Measurements from ENCODE around the gene SYTL1. TPM values are rescaled to one million over a fixed set of nuclear protein-coding genes. Genes with fewer than 3 reads are reported as not detected.

SYTL1 gene
- total RNA-seq, 4 donors from 2014 or later = 5.2 to 9.2 (median 6.9) TPM

- H3K27me3 ChIP-seq = no peaks in the 10 kb centered on the region
- no peaks in the 10 kb centered on the region for H3K9me3 ChIP-seq
- TF ChIP-seq POLR2A (IDR thresholded peaks at IDR 0.05) (no peak), EP300 (IDR thresholded peaks at IDR 0.05; ENCODE audit: low read depth) (no peak), CTCF (IDR thresholded peaks at IDR 0.05) (no peak), POLR2AphosphoS5 (IDR thresholded peaks at IDR 0.05) (no peak)
- peaks cover 16 to 38% (median 34%) of the 10 kb centered on the region in 4 donors for H3K4me1 ChIP-seq
- intact Hi-C loops (cut with DNase I; ENCODE audit: low total_unique reads) = no loop called here
- no peak overlapping the region for H3K4me3 ChIP-seq
- 89% methylated on average over 19 of the region's 21 CpGs; no CpG with 5 or more reads in 1 of the 2 donors for WGBS, 2 donors (ENCODE audit: low coverage in 1 of 2)
- DNase-seq = no peak
- in situ Hi-C loops (cut with MboI; ENCODE audit: low pct_ligation_motif_present in 1 of 4, low pct_unique_long_range_greater_than_20kb in 1 of 4, low sequenced_read_pairs in 3 of 4) = no loop called here
- no peak overlapping the region for H3K27ac ChIP-seq
- H3K36me3 ChIP-seq = no peaks in the 10 kb centered on the region
These were observed 19.2 kb downstream of the SYTL1 start for GRCh38 chr1:27361044-27361402.

- intact Hi-C loops (cut with DNase I; ENCODE audit: low total_unique reads) = no loop called here
- in situ Hi-C loops (cut with MboI; ENCODE audit: low pct_ligation_motif_present in 1 of 4, low pct_unique_long_range_greater_than_20kb in 1 of 4, low sequenced_read_pairs in 3 of 4) = no loop called here
- DNase-seq = no peak
- no peak for TF ChIP-seq POLR2AphosphoS5 (IDR thresholded peaks at IDR 0.05)
- Histone ChIP-seq H3K4me3 (no peak overlapping the region), H3K4me1 (peaks cover 16 to 34% (median 31%) of the 10 kb centered on the region in 4 donors), H3K9me3 (no peaks in the 10 kb centered on the region), H3K27me3 (no peaks in the 10 kb centered on the region), H3K27ac (no peak overlapping the region), H3K36me3 (no peaks in the 10 kb centered on the region)
- 100% methylated on average over 6 of the region's 8 CpGs; no CpG with 5 or more reads in 1 of the 2 donors for WGBS, 2 donors (ENCODE audit: low coverage in 1 of 2)
These were observed 19.7 kb downstream of the SYTL1 start for GRCh38 chr1:27361553-27361952.

GRCh38 chr1:27363766-27364695, 22.2 kb downstream of the SYTL1 start:
- TF ChIP-seq POLR2A (IDR thresholded peaks at IDR 0.05) (no peak), POLR2AphosphoS5 (IDR thresholded peaks at IDR 0.05) (no peak), EP300 (IDR thresholded peaks at IDR 0.05; ENCODE audit: low read depth) (no peak), CTCF (IDR thresholded peaks at IDR 0.05) (no peak)
- Histone ChIP-seq H3K27ac (peak overlapping the region in 2 of 4 donors; percentile 94 to 98), H3K4me1 (peaks cover 16 to 37% (median 25%) of the 10 kb centered on the region in 4 donors), H3K4me3 (no peak overlapping the region), H3K9me3 (no peaks in the 10 kb centered on the region), H3K27me3 (no peaks in the 10 kb centered on the region), H3K36me3 (no peaks in the 10 kb centered on the region)
- no peak for DNase-seq
- intact Hi-C loops (cut with DNase I; ENCODE audit: low total_unique reads) = no loop called here
- in situ Hi-C loops (cut with MboI; ENCODE audit: low pct_ligation_motif_present in 1 of 4, low pct_unique_long_range_greater_than_20kb in 1 of 4, low sequenced_read_pairs in 3 of 4) = no loop called here
- 73 to 88% methylated on average over 2 to 25 of the region's 26 CpGs for WGBS, 2 donors (ENCODE audit: low coverage in 1 of 2)

GRCh38 chr1:27364696-27365371, 23.0 kb downstream of the SYTL1 start:
- peaks cover 16 to 41% (median 25%) of the 10 kb centered on the region in 4 donors for H3K4me1 ChIP-seq
- TF ChIP-seq EP300 (IDR thresholded peaks at IDR 0.05; ENCODE audit: low read depth) (no peak), CTCF (IDR thresholded peaks at IDR 0.05) (no peak), POLR2A (IDR thresholded peaks at IDR 0.05) (no peak), POLR2AphosphoS5 (IDR thresholded peaks at IDR 0.05) (no peak)
- no peaks in the 10 kb centered on the region for H3K27me3 ChIP-seq
- no peak for DNase-seq
- intact Hi-C loops (cut with DNase I; ENCODE audit: low total_unique reads) = no loop called here
- 81% methylated on average over 10 of the region's 11 CpGs; no CpG with 5 or more reads in 1 of the 2 donors for WGBS, 2 donors (ENCODE audit: low coverage in 1 of 2)
- H3K9me3 ChIP-seq = no peaks in the 10 kb centered on the region
- peak overlapping the region; percentile 94 to 99 (median 98) for H3K27ac ChIP-seq
- in situ Hi-C loops (cut with MboI; ENCODE audit: low pct_ligation_motif_present in 1 of 4, low pct_unique_long_range_greater_than_20kb in 1 of 4, low sequenced_read_pairs in 3 of 4) = no loop called here
- H3K36me3 ChIP-seq = no peaks in the 10 kb centered on the region
- H3K4me3 ChIP-seq = peak overlapping the region in 3 of 4 donors; percentile 64 to 84 (median 73)

Data from transverse colon (tissue), 4 donors.